HG03575 (cell line): ENCODE data around the gene PCBD1.
"Not testable (repeated sequence)": the region's sequence is repeated elsewhere in the genome, so short reads cannot be mapped to it uniquely, and the experiment has no call there.

Experiments
- ATAC-seq: cut with Tn5 transposase; IDR thresholded peaks from one replicate; pipeline ENCODE4 v1.9.1; 2021; ENCODE audit not compliant: unreplicated experiment, insufficient number of reproducible peaks, low FRiP score; ENCODE audit errors: extremely low read depth

PCBD1 gene

GRCh38 chr10:70919906-70920305 is 31.5 kb upstream of the PCBD1 start:
- not testable (repeated sequence) for ATAC-seq

GRCh38 chr10:70918851-70919530 is 30.6 kb upstream of the PCBD1 start:
- no peak for ATAC-seq

- ATAC-seq, result no peak
Measured at GRCh38 chr10:70917635-70918034, 29.3 kb upstream of the PCBD1 start.

GRCh38 chr10:70917226-70917625 is 28.9 kb upstream of the PCBD1 start:
- no peak for ATAC-seq

- ATAC-seq, result no peak
Measured at GRCh38 chr10:70916241-70916640, 27.9 kb upstream of the PCBD1 start.

- no peak for ATAC-seq
Measured at GRCh38 chr10:70915806-70916205, 27.4 kb upstream of the PCBD1 start.

GRCh38 chr10:70915206-70915605 is 26.8 kb upstream of the PCBD1 start:
- ATAC-seq, result no peak

- ATAC-seq, result no peak
Measured at GRCh38 chr10:70914316-70914864, 26.0 kb upstream of the PCBD1 start.

GRCh38 chr10:70913893-70914240 is 25.5 kb upstream of the PCBD1 start:
- no peak for ATAC-seq

GRCh38 chr10:70913191-70913892 is 25.0 kb upstream of the PCBD1 start:
- no peak for ATAC-seq

- no peak for ATAC-seq
Measured at GRCh38 chr10:70912556-70912955, 24.2 kb upstream of the PCBD1 start.

GRCh38 chr10:70911386-70911785 is 23.0 kb upstream of the PCBD1 start:
- ATAC-seq, result no peak

- ATAC-seq, result no peak
Measured at GRCh38 chr10:70910486-70911341, 22.3 kb upstream of the PCBD1 start.

- no peak for ATAC-seq
Measured at GRCh38 chr10:70909326-70909935, 21.1 kb upstream of the PCBD1 start.

- ATAC-seq, result no peak
Measured at GRCh38 chr10:70908406-70909296, 20.3 kb upstream of the PCBD1 start.

GRCh38 chr10:70907637-70908405 is 19.5 kb upstream of the PCBD1 start:
- ATAC-seq, result no peak

GRCh38 chr10:70906953-70907636 is 18.7 kb upstream of the PCBD1 start:
- ATAC-seq, result no peak
